HepG2 (cell line): Measurements from ENCODE around the gene CLDN20. TPM values are rescaled to one million over a fixed set of nuclear protein-coding genes. Genes with fewer than 3 reads are reported as not detected.

Source experiments
- GMEB1 ChIP-seq: sonication (generic); formaldehyde crosslinking; IDR thresholded peaks from 2 replicates; pipeline ENCODE4 v1.5.1; 2020; ENCODE audit warnings: missing genetic modification reagents, mild to moderate bottlenecking, borderline replicate concordance
- MED1 ChIP-seq: sonication (generic); formaldehyde crosslinking; IDR thresholded peaks from 2 replicates; pipeline ENCODE4 v1.4.0; 2020; ENCODE audit warnings: missing genetic modification reagents
- RARA ChIP-seq: IDR thresholded peaks from 2 replicates; pipeline ENCODE4 v1.6.1; 2016; ENCODE audit warnings: missing genetic modification reagents, missing compliant biosample characterization
- ZFP62 ChIP-seq: sonication (generic); formaldehyde crosslinking; IDR thresholded peaks from 2 replicates; pipeline ENCODE4 v1.4.0; 2020; ENCODE audit warnings: missing genetic modification reagents
- polyA plus RNA-seq, 8 experiments: library from polyadenylated mRNA; depleted of rRNA in 3 of 8; stranded (reverse) in 7 of 8; unstranded in 1 of 8; fragments of >200 nt; fragmentation: Illumina TruSeq in 4 of 8; extraction: Trizol in 4 of 8; gene quantifications; 2 replicates each; pipeline versions ENCODE4 v1.2.1 to v1.2.3, GENCODE V29; 2011 to 2016; ENCODE audit warnings: low read depth in 4 of 8, missing spikeins in 1 of 8, mixed read lengths in 1 of 8; ENCODE audit not compliant: insufficient read depth in 1 of 8
- total RNA-seq, 5 experiments: library from RNA; depleted of rRNA; stranded (reverse); fragments of >200 nt; fragmentation: Illumina TruSeq; extraction: Trizol; gene quantifications; 2 replicates each; pipeline ENCODE4 v1.2.3, GENCODE V29; 2016; ENCODE audit warnings: low read depth in 1 of 5

CLDN20 gene
- total and polyA plus RNA-seq, 2 of the 13 experiments (the other 11 are each of a cell fraction or from before 2014, with no cell fraction given): not detected

GRCh38 chr6:155325700-155326516 lies 62.1 kb downstream of the CLDN20 start (continued):
- TF ChIP-seq GMEB1: 0 out of 2 replicates have a peak, but pooled peaks have one; percentile 28
- peak; percentile 45 for TF ChIP-seq RARA (CRISPR knock-in tag)
- no peak for TF ChIP-seq ZFP62 (CRISPR knock-in tag)
- no peak; the same call in 1 of the 2 replicates for TF ChIP-seq MED1 (CRISPR knock-in tag)

Other genes starting within 250 kb of the CLDN20 start
- gene TFB1M, start 50.5 kb downstream of the CLDN20 start, total RNA-seq (2016; rRNA removed; fragmentation: Illumina TruSeq; extraction: Trizol): 122 and 149 TPM in 2 replicates
- gene TFB1M, start 50.5 kb downstream of the CLDN20 start, polyA plus RNA-seq (2011; rRNA removed): 64.3 and 91.4 TPM in 2 replicates
- gene NOX3, start 191.8 kb downstream of the CLDN20 start, total RNA-seq (2016; rRNA removed; fragmentation: Illumina TruSeq; extraction: Trizol): 0.18 and 0.24 TPM in 2 replicates
- 0.09 and 0.12 TPM in 2 replicates for gene NOX3, start 191.8 kb downstream of the CLDN20 start, polyA plus RNA-seq (2011; rRNA removed)